Islet of Langerhans (tissue), 1 donor: ENCODE results near the gene SFR1.
"Not testable (repeated sequence)": the region's sequence is repeated elsewhere in the genome, so short reads cannot be mapped to it uniquely, and the experiment has no call there.

Experiments used
- FAIRE-seq: peaks from one replicate; lab custom pipeline; 2011; peaks lifted over from hg19 to GRCh38; lab: Jason Lieb, UNC

The SFR1 gene

GRCh38 chr10:104109908-104110662 lies 11.9 kb upstream of the SFR1 start:
- FAIRE-seq, result peak; percentile 56

GRCh38 chr10:104113376-104113956 lies 8.5 kb upstream of the SFR1 start:
- FAIRE-seq, result no peak

- no peak for FAIRE-seq
These were observed 4.1 kb upstream of the SFR1 start for GRCh38 chr10:104117839-104118323.

GRCh38 chr10:104119996-104120395 lies 2.0 kb upstream of the SFR1 start:
- FAIRE-seq, result no peak

GRCh38 chr10:104120512-104120902 lies 1.5 kb upstream of the SFR1 start:
- FAIRE-seq, result no peak

GRCh38 chr10:104120903-104121484 lies 977 bp upstream of the SFR1 start:
- peak; percentile 88 for FAIRE-seq

GRCh38 chr10:104122225-104123107 lies 495 bp downstream of the SFR1 start:
- FAIRE-seq, result peak; percentile 77

- FAIRE-seq, result peak; percentile 77
These were observed 1.4 kb downstream of the SFR1 start for GRCh38 chr10:104123397-104123796.

GRCh38 chr10:104127411-104127810 lies 5.4 kb downstream of the SFR1 start:
- FAIRE-seq, result no peak

GRCh38 chr10:104128214-104128613 lies 6.2 kb downstream of the SFR1 start:
- no peak for FAIRE-seq

- no peak for FAIRE-seq
These were observed 8.1 kb downstream of the SFR1 start for GRCh38 chr10:104130041-104130440.

GRCh38 chr10:104138131-104138530 lies 16.2 kb downstream of the SFR1 start:
- FAIRE-seq, result no peak

- FAIRE-seq, result no peak
These were observed 17.2 kb downstream of the SFR1 start for GRCh38 chr10:104139221-104139620.

- no peak for FAIRE-seq
These were observed 20.1 kb downstream of the SFR1 start for GRCh38 chr10:104142081-104142480.

GRCh38 chr10:104143829-104144228 lies 21.9 kb downstream of the SFR1 start:
- FAIRE-seq, result no peak

- no peak for FAIRE-seq
These were observed 23.0 kb downstream of the SFR1 start for GRCh38 chr10:104144931-104145330.

GRCh38 chr10:104146882-104147281 lies 24.9 kb downstream of the SFR1 start:
- FAIRE-seq, result no peak

- FAIRE-seq, result no peak
These were observed 28.2 kb downstream of the SFR1 start for GRCh38 chr10:104150139-104150538.

GRCh38 chr10:104151737-104152136 lies 29.8 kb downstream of the SFR1 start:
- no peak for FAIRE-seq

GRCh38 chr10:104155591-104155990 lies 33.6 kb downstream of the SFR1 start:
- no peak for FAIRE-seq

GRCh38 chr10:104170610-104171254 lies 48.8 kb downstream of the SFR1 start:
- FAIRE-seq, result no peak

- FAIRE-seq, result not testable (repeated sequence)
These were observed 52.2 kb downstream of the SFR1 start for GRCh38 chr10:104174136-104174535.
